SH-SY5Y (cell line): ENCODE results near the gene MEF2A.

Experiments used
- GATA2 ChIP-seq: IDR thresholded peaks from 2 replicates; pipeline ENCODE4 v1.6.1; 2011; ENCODE audit warnings: mild to moderate bottlenecking, low read depth, low read length
- GATA3 ChIP-seq: IDR thresholded peaks from 2 replicates; pipeline ENCODE4 v1.6.1; 2011; ENCODE audit warnings: low read depth, mild to moderate bottlenecking, low read length, moderate library complexity

The MEF2A gene

GRCh38 chr15:99708563-99708962 lies 142.8 kb downstream of the MEF2A start:
- TF ChIP-seq GATA2: no peak
- TF ChIP-seq GATA3: no peak

- TF ChIP-seq GATA2 (no peak), GATA3 (no peak)
Measured at GRCh38 chr15:99709243-99709986, 143.6 kb downstream of the MEF2A start.

GRCh38 chr15:99711625-99712024 lies 145.8 kb downstream of the MEF2A start:
- no peak for TF ChIP-seq GATA2
- TF ChIP-seq GATA3: no peak

DNA sequence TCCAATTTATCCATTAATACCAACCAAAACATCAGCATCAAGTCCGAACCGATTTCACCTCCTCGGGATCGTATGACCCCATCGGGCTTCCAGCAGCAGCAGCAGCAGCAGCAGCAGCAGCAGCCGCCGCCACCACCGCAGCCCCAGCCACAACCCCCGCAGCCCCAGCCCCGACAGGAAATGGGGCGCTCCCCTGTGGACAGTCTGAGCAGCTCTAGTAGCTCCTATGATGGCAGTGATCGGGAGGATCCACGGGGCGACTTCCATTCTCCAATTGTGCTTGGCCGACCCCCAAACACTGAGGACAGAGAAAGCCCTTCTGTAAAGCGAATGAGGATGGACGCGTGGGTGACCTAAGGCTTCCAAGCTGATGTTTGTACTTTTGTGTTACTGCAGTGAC lies 146.6 kb downstream of the MEF2A start:
- no peak for TF ChIP-seq GATA2
- no peak for TF ChIP-seq GATA3

DNA sequence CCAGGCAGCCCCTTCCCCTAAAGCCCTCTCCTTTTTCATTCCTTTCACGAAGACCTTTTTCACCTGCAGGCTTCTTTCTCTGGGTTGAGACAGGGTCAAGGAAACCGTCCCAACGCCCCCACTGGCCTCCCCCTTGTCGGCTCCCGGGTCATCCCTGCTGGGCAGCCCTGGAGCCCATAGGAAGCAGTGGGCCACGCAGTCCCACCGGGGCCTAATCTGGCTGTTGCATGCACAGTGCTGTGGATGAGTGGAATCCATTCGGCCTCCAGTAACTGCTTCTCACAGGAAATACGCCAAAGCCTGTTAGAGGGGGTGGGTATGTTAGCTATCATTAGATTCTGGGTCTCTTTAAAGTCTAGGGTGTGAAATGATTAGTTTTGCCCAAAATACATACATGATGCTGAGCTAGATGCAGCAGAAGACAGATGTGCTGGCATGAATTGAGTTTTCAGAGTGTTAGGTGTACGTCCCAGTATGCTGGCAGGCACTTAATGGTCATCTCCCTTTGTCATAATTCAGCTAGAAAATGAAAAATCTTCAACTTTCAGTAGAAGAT lies 150.8 kb downstream of the MEF2A start:
- no peak for TF ChIP-seq GATA3
- TF ChIP-seq GATA2: no peak

GRCh38 chr15:99717161-99718009 lies 151.6 kb downstream of the MEF2A start:
- no peak for TF ChIP-seq GATA3
- TF ChIP-seq GATA2: no peak

DNA sequence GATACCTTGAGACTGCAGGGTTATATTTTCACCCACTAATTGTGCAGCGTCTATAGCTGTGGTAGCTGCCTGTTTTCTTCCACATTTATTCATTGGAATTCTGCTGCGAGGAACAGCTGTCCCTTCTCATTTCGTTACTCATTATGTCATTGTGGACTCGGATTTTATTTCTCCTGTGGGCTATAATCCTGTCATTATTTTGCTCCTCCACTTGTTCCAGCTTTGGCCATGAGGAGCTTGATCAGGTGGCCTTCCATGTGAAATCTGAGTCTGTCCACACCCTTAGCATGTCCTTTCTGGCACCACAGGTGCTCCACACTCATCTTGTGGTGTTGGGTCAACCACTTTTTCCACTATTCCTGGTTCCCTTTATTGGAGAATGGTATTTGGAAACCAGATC lies 152.6 kb downstream of the MEF2A start:
- TF ChIP-seq GATA3 (no peak), GATA2 (no peak)

- TF ChIP-seq GATA2 (no peak), GATA3 (no peak)
Measured at GRCh38 chr15:99719096-99719541, 153.3 kb downstream of the MEF2A start.

DNA sequence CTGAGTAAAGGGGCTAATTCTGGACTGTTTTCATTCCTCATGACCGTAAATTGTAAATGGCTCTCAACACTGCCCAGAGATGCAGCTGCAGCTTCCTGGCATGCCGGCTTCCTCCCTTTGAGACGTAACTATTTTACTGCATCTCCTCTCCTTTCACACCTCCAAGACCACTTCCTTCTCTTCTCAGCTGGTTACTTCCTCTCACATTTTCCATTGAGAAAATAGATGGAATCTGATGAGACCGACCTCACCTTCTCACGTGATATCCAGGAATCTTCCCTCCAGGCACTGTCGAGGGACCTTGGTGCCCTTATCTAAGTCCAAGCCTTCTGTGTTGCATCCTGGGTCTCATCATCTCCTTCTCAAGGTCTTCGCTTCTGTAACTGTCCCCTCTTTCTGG lies 154.7 kb downstream of the MEF2A start:
- TF ChIP-seq GATA2 (no peak), GATA3 (no peak)

- no peak for TF ChIP-seq GATA3
- no peak for TF ChIP-seq GATA2
Measured at GRCh38 chr15:99721104-99721778, 155.5 kb downstream of the MEF2A start.

DNA sequence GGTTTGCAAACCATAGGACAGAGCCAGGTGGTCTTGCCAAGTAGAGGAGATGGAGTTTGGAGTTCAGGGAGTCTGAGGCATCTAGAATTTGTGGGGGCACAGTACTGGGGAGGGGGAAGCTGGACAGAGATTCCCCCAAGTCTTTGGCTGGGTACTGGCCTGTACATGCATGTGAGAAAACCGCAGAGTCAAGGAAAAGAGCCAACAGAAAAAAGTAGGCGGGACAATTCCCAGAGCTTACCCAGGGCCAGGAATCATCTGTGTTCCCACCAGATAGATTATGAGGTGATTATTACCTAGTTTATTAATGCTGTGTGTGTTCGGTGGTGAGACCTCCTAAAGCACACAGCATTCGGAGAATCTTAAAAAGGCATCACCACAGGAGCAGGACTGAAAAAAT lies 156.1 kb downstream of the MEF2A start:
- TF ChIP-seq GATA3 (no peak), GATA2 (no peak)

- TF ChIP-seq GATA3: no peak
- TF ChIP-seq GATA2: no peak
Measured at GRCh38 chr15:99722406-99722805, 156.6 kb downstream of the MEF2A start.

DNA sequence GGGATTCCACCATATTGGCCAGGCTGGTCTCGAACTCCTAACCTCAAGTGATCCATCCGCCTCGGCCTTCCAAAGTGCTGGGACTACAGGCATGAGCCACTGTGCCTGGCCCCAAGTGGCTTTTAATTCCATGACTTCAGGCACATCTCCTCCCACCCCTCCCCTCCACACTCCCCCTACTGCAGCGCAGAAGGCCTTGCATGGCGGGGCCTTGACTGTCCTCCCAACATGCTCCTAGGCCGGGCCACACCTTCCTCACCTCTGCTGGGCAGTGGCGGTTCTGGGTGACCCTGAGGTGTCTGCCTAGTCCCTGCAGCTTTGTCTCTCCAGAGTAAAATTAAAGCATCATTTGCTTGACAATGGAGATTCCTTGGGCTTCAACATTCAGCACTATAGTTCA lies 160.5 kb downstream of the MEF2A start:
- TF ChIP-seq GATA3 (no peak), GATA2 (no peak)

GRCh38 chr15:99727330-99727729 lies 161.5 kb downstream of the MEF2A start:
- TF ChIP-seq GATA3 (no peak), GATA2 (no peak)
